IPS-18c (cell line): ENCODE measurements around the gene ZNF559.
"Not testable (repeated sequence)": the region's sequence is repeated elsewhere in the genome, so short reads cannot be mapped to it uniquely, and the experiment has no call there.

Source experiments
- H3K4me3 ChIP-seq: 2 replicates; pipeline ENCODE4 v1.7.0; 2013; ENCODE audit warnings: low read depth, mild to moderate bottlenecking, low read length, moderate library complexity; ENCODE audit not compliant: insufficient read depth
- H3K9me3 ChIP-seq: one replicate; pipeline ENCODE4 v1.6.1; 2013; ENCODE audit warnings: mild to moderate bottlenecking, low read length, moderate library complexity; ENCODE audit not compliant: control insufficient read depth, insufficient read depth

The ZNF559 gene

DNA sequence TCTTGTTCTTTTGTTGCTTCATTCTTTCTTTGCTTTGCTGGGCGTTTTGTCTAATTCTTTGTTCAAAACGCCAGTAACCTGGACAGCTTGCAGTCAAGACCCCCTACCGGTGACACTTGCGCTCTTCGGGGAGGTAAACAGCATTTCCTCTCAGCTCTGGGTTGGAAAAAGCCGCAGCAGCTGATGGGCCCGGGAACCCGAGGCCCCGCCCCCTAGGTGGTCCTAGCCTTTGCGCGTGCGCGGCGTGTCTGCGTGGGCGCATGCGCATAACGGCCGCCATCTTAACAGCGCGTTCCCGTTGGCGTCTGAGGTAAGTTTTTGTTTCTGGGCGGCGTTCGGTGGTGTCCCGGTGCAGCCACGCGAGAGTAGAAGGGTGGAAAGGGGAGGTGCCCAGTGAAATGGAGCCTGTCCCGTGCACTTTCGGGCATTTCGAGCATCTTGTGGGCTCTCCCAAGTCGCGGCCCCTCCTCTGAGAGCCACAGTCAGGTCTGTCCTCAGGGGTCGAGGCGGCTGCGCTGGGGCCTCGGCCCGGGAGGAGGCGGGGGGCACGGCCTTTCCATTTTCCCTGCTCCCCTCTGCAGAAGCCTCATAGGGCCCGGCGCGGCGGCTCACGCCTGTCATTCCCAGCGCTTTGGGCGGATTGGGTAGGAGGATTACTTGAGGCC, at the start of gene ZNF559:
TSS of gene ZNF559 (plus strand) at position 261 of the 665 bp plus-strand sequence. CDS start 14,371 bp downstream, outside the sequence.
- H3K4me3 ChIP-seq, result no peak within 1 kb of the TSS
- peaks cover 16% of the 10 kb centered on the region for H3K9me3 ChIP-seq

DNA sequence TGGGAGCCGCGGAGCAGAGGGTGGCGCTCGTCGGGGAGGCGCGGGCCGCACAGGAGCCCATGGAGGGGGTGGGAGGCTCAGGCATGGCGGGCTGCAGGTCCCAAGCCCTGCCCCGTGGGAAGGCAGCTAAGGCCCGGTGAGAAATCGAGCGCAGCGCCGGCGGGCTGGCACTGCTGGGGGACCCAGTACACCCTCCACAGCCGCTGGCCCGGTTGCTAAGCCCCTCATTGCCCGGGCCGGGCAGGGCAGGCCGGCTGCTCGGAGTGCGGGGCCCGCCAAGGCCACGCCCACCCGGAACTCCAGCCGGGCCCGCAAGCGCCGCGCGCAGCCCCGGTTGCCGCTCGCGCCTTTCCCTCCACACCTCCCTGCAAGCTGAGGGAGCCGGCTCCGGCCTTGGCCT, 40.5 kb upstream of the ZNF559 start:
- not testable (repeated sequence) for H3K9me3 ChIP-seq
- peak overlapping the region; percentile 20; the same call in 1 of the 2 replicates for H3K4me3 ChIP-seq

DNA sequence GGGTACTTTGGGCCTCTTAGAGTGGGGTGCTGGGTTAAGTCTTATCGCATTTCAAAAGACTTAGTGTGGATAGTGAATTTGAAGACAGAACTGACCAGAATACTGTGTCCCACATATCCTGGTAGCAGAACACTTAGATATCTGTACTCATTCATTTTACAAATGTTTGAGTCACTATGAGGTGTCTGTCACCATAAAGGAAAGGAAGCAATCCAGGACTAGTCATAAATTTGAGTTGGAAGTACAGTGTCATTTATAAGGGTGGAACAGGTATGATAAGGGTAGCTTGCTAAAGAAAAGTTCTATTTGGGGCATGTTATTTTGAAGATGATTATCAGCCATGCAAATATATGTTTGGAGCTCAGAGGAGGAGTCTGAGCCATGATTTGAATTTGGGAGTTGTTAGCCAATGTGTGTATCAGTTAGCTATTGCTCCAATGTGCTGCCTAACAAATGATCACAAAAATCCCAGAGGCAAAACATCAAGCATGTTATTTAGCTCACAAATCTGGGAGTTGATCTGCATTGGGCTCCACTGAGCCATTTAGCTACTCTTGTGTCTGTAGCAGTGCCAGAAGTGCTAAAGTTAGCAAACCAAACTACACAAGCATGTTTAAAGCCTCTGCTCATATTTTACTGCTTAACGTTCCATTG, 34.6 kb upstream of the ZNF559 start:
- Histone ChIP-seq H3K4me3 (0 out of 2 replicates have a peak overlapping the region, but pooled peaks have one; percentile 21), H3K9me3 (peaks cover 7% of the 10 kb centered on the region)

GRCh38 chr19:9295411-9295849, 28.5 kb upstream of the ZNF559 start:
- Histone ChIP-seq H3K9me3 (peaks cover 14% of the 10 kb centered on the region), H3K4me3 (no peak overlapping the region)

DNA sequence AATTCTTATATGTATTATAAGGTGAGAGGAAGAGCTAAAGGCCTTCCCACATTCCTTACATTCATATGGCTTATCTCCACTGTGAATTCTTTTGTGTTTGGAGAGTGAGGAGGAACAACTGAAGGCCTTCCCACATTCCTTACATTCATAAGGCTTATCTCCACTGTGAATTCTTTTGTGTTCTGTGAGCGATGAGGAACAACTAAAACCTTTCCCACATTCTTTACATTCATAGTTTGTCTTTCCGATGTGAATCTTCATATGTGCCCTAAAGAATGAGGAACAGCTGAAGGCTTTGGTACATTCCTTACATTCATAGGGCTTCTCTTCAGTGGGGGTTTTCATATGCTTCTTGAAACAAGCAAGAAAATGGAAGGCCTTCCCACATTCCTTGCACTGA, 27.6 kb upstream of the ZNF559 start:
- H3K4me3 ChIP-seq, result no peak overlapping the region
- peaks cover 13% of the 10 kb centered on the region for H3K9me3 ChIP-seq

DNA sequence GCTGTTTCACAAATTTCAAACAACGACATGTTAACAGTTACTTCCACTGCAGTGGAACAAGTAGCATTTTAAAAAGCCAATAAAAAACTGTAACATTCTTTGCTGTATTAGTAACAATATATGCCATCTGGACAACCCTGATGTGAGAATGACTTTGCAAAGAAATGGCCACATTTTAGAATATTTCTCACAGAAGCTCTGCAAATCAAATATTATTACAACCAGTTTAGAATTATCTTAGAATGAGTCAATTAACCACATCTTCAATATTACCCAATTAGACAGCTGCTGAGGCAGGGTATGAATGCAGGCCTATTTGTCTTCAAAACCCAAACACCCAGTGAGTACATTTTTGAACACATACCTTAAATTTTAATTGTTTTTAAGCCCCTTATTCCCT, 17.5 kb upstream of the ZNF559 start:
- Histone ChIP-seq H3K9me3 (peaks cover 3% of the 10 kb centered on the region), H3K4me3 (no peak overlapping the region)

DNA sequence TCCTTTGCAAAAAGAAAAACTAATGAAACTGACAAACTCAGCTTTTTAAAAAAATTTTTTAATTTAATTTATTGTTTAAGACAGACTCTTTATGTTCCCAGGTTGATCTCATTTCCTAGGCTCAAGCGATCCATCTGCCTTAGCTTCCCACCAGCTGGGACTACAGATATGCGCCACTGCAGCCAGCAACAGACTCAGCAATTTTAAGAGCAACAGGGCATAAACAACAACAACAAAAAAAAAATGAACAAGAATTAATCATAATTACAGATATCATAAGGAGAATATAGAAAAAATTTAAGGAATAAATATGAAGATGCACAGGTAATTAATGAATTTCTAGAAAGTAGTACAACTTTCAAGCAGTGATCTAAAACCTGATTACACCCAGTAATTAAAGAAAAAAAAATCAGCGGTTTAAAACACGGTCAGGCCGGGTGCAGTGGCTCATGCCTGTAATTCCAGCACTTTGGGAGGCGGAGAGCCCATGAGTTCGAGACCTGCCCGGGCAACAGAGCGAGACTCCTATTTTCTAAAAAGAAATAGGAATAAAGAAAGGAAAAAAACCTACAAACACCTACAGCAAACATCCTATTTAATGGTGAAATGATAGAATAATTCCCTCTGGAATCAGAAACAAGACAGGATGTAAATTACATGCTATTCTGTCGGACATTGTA, 15.7 kb upstream of the ZNF559 start:
- no peak overlapping the region; the same call in 1 of the 2 replicates for H3K4me3 ChIP-seq
- H3K9me3 ChIP-seq, result peaks cover 2% of the 10 kb centered on the region

DNA sequence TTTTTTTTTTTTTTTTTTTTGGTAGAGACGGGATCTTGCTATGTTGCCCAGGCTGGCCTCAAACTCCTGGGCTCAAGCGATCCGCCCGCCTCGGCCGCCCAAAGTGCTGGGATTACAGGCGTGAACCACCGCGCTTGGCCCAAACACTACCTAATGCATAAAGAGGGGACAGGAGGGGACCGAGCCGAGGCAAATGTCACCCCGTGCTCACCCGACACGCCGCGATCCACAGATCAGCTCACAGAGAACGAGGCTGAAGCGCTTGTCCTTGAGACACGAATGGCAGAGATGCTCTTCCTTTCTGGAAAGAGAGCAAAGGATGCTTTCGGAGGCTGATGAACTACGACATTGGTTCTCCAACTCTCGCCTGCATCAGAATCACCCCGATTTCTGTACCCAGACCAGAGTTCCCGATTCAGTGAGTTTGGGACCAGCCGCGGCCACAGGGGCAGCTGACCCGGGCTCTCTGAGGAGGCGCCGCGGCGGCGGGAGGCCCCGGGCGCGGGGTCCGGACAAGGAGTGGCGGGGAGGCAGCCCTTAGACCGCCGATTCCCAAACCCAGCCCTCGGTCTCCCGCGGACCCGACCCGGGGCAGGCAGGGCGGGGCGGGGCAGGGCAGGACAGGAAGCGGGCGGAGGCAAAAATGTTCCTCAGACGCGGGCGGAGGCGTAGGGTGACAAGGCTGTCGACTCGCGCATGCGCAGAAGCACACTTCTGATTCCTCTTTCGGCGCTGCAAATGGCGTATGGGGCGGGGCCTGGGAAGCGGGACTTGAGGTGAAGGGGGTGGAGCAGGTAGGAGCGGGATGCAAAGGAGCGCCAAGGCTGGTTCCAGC, 14.6 kb upstream of the ZNF559 start, which contains the start of gene ZNF699:
TSS of gene ZNF699 (minus strand) at position 700 of the 835 bp plus-strand sequence. CDS start 4,719 bp downstream, outside the sequence.
- Histone ChIP-seq H3K4me3 (peak within 1 kb of the TSS; percentile 92), H3K9me3 (peaks cover 4% of the 10 kb centered on the region)

GRCh38 chr19:9309974-9310446, 14.0 kb upstream of the ZNF559 start:
- Histone ChIP-seq H3K4me3 (peak overlapping the region; percentile 92), H3K9me3 (peaks cover 6% of the 10 kb centered on the region)

- Histone ChIP-seq H3K9me3 (peaks cover 12% of the 10 kb centered on the region), H3K4me3 (no peak overlapping the region)
Measured at GRCh38 chr19:9313756-9314155, 10.2 kb upstream of the ZNF559 start.

DNA sequence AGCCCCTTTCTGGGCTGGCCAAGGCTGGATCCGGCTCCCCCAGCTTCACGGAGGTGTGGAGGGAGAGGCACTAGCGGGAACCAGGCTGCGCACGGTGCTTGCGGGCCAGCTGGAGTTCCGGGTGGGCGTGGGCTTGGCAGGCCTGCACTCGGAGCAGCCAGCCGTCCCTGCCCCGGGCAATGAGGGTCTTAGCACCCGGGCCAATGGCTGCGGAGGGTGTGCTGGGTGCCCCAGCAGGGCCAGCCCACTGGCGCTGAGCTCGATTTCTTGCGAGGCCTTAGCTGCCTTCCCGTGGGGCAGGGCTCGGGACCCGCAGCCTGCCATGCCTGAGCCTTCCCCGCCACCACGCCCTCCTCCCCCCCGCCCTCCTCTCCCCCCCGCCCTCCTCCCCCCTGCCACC, 2.6 kb upstream of the ZNF559 start:
- Histone ChIP-seq H3K9me3 (peaks cover 13% of the 10 kb centered on the region), H3K4me3 (no peak overlapping the region)

DNA sequence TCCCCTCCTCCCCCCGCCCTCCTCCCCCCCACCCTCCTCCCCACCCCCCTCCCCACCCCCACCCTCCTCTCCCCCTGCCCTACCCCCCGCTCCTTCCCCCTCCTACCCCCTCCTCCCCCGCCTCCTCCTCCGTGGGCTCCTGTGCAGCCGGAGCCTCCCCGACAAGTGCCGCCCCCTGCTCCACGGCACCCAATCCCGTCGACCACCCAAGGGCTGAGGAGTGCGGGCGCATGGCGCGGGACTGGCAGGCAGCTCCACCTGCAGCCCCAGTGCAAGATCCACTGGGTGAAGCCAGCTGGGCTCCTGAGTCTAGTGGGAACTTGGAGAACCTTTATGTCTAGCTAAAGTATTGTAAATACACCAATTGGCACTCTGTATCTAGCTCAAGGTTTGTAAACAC, 2.2 kb upstream of the ZNF559 start:
- not testable (repeated sequence) for H3K4me3 ChIP-seq
- peaks cover 13% of the 10 kb centered on the region for H3K9me3 ChIP-seq

DNA sequence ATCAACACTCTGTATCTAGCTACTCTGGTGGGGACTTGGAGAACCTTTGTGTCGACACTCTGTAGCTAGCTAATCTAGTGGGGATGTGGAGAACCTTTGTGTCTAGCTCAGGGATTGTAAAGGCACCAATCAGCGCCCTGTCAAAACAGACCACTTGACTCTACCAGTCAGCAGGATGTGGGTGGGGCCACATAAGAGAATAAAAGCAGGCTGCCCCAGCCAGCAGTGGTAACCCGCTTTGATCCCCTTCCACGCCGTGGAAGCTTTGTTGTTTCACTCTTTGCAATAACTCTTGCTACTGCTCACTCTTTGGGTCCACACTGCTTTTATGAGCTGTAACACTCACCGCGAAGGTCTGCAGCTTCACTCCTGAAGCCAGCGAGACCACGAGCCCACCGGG, 1.8 kb upstream of the ZNF559 start:
- H3K4me3 ChIP-seq, result not testable (repeated sequence)
- H3K9me3 ChIP-seq, result peaks cover 13% of the 10 kb centered on the region

GRCh38 chr19:9323557-9323918, 441 bp upstream of the ZNF559 start:
- Histone ChIP-seq H3K9me3 (peaks cover 15% of the 10 kb centered on the region), H3K4me3 (no peak overlapping the region)

GRCh38 chr19:9324584-9324962, 594 bp downstream of the ZNF559 start:
- peaks cover 16% of the 10 kb centered on the region for H3K9me3 ChIP-seq

DNA sequence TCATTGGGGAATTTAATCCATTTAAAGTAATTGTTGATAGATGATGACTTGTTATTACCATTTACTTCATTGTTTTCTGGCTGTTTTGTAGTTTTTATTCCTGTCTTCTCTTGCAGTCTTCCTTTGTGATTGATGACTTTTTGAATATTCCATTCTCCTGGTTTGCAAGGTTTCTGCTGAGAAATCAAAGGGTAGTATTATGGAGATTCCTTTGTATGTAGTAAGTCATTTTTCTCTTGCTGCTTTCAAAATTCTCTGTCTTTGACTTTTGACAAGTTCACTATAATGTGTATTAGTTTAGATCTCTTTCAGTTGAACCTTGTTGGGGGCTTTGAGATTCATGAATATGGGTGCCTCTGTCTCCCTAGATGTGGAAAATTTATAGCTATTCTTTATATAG, 6.0 kb downstream of the ZNF559 start:
- peaks cover 10% of the 10 kb centered on the region for H3K9me3 ChIP-seq
- H3K4me3 ChIP-seq, result no peak overlapping the region

More at GRCh38 chr19:9324584-9324962, 594 bp downstream of the ZNF559 start:
- no peak overlapping the region for H3K4me3 ChIP-seq
